Activated naive CD4-positive, alpha-beta T cell (primary cell): ENCODE data around the gene CAPRIN1.
"Not testable (repeated sequence)": the region's sequence is repeated elsewhere in the genome, so short reads cannot be mapped to it uniquely, and the experiment has no call there.

Experiments used
- DNase-seq, 4 experiments: peaks; one replicate each; lab custom pipeline; 2025; lab: John Stamatoyannopoulos, UW

Gene CAPRIN1

DNA sequence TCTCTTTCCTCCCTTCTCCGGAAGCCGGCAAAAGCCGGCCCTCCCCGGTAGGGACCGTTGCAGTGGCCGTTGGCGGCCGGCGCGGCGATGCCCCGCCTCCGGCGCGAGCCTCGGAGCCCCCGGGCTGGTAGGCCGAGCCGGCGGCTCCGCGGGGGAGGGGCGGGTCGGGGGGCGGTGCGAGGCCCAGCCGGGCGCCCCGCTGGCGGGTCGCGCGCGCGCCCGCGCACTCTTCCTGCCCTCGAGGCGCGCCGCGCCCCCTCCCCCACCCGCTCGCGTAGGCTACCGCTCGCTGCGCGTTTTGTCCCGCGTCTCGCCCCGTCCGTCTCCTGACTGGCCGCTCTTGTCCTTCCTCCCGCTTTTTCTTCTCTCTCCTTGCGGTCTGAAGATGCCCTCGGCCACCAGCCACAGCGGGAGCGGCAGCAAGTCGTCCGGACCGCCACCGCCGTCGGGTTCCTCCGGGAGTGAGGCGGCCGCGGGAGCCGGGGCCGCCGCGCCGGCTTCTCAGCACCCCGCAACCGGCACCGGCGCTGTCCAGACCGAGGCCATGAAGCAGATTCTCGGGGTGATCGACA lies 591 bp downstream of the CAPRIN1 start:
- DNase-seq, result peak; percentile 66 to 91 (median 85)

DNA sequence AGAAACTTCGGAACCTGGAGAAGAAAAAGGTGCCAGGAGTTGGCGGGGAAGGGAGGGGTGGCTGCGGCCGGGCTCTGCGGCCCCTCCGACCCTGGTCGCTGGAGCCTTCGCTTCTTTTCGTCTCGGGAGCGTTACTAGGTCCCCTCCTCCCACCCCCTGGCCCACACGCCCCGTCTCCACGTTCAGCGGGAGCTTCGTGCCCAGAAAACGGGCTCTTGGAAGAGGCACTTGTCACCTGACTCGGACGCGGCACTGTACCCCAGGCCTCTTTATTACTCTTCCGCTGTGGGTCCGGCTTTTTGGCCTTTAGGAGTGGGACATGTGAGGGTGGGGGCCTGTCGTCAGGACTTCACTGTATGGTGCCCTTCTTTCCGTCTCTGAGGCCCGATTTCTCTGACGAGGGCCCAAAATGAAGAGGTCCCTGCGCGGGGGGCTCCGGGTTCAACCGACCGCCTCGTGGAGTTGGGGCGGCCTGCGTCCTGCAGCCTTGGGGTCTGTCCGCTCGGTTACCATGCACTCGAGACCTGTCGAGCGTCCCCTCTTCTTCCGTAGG lies 1.2 kb downstream of the CAPRIN1 start:
- peak in 2 of 4 experiments; percentile 26 to 27 for DNase-seq

DNA sequence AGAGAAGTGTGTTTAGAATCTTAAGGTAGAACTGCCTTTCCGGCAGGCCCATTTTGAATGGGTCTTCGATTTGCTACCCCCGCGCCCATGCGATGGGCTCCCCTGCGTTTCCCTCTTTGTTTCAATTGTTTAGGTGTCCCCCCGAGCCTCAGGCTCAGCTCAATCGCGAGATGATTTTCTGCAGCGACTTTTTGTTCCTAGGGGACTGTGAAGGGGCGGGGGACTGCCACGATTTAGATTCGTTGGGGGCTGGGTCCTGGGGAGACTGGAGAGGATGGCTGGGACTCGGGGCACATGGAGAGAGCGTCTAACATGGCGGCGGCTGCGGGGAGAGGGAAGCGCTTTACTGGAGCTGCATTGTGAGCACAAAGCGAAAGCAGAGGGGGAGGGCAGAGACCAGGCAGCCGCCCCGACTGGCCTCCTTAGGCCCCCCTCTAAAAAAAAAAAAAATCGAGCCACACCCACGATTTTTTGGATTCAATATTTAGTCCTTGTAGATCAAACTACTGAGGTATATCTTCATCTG lies 1.7 kb downstream of the CAPRIN1 start:
- DNase-seq, result peak; percentile 36 to 53 (median 48)

DNA sequence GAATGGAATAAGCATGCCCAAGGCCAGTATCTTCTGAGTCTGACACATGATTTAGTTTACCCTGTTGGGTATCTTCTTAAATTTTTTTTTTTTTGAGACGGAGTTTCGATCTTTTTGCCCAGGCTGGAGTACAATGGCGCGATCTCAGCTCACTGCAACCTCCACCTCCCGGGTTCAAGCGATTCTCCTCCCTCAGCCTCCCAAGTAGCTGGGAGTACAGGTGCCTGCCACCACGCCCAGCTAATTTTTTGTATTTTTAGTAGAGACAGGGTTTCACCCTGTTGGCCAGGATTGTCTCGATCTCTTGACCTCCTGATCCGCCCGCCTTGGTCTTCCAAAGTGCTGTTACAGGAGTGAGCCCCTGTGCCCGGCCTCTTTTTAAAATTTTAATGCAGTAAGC lies 2.8 kb downstream of the CAPRIN1 start:
- not testable (repeated sequence) for DNase-seq

GRCh38 chr11:34055218-34056000 lies 3.9 kb downstream of the CAPRIN1 start:
- no peak for DNase-seq

DNA sequence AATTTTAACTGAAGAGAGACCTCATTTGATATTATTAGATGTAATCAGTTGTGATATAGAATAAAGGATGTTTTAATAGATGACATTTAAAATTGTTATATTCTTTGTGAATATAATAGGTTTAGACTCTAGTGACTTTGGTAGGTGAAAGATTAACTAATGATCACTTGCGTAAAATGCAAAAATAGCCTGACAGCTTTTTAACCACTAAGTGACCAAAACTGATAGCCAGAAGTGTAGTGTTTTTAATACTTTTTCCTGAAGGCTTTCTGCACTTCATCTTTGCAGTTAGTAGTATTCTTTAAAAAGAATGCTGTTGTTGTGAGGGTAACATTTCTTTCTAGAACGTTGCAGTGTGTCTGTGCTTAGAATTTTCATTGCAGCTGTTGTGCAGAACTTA lies 5.1 kb downstream of the CAPRIN1 start:
- no peak for DNase-seq

DNA sequence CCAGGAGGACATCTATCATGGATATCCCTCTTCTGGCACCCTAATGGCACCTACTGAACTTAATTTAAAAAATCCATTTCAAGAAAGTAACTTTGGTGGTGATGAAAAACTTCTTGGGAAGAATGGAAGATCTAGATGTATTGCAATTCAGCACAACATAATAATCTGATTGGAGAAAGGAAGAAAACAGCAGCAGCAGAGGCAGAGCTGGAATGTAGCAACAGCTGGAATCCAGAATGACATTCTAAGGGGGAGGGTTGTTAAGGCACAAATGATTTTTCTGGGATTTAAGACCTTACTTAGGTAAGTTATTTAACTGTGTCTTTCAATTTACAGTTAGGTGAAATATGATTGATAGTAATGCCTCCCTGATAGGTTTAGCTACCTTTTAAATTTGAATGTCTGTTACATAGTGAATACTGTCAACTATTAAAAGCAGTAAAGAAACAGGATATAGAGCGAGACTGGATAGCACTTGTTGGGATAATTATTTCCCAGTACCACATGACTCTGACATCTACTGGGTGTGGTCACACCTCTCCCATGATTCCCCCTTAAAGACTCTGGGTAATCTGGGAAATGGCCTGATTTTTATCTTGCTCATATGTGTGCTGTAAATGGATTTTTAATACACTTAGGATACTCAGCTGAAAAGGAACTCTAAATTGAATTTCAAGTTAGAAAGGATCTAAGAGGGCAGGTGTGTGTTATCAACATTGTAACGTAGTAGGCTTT lies 11.7 kb downstream of the CAPRIN1 start:
- DNase-seq, result no peak

DNA sequence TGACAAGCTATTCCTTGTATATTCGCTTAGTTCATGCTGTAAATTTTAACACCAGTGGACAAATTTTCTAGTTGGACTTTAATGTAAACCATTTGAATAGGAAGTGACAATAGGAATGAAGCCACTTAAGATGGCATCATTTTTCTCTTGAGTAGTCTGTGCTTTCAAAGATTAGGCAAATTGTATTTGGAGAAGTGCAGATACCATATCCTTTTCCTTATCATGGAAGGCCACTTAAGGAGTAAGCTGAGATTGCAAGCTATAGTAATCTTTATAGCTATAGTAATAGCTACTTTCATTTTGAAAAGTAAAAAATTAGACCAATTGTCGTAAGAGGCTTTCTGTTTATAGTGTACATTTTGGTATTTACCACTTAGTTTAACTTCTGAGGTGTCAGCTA lies 12.8 kb downstream of the CAPRIN1 start:
- no peak for DNase-seq

DNA sequence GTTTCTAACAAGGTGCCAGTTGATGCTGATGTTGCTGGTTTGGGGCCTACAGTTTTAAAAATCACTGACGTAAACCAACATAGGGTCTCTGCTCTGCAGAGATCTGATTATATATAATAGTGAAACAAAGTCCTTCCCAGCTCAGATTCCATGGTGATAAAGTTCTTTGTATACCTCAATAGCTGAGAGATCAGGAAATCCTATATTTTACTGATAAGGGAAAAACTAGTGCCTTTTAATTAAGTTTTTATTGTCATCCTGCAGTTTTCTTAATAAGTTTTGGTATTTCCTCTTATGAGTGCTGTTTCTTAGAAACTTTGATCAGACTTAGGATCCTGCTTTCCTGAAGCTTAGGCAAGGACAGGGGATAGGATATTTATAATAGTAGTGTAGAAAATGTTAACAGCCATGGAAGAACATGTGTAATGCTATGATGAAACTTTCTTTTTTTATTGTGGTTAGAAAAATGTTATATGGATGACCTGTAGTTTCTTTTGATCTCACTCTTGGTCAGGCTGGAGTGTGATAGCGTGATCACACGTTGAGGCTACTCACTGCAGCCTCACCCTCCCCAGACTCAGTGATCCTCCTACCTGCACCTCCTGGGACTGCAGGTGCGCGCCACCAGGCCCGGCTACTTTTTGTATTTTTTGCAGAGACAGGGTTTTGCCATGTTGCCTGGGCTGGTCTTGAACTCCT lies 14.1 kb downstream of the CAPRIN1 start:
- no peak for DNase-seq

- not testable (repeated sequence) for DNase-seq
Observed at GRCh38 chr11:34066766-34067165, 15.2 kb downstream of the CAPRIN1 start.

DNA sequence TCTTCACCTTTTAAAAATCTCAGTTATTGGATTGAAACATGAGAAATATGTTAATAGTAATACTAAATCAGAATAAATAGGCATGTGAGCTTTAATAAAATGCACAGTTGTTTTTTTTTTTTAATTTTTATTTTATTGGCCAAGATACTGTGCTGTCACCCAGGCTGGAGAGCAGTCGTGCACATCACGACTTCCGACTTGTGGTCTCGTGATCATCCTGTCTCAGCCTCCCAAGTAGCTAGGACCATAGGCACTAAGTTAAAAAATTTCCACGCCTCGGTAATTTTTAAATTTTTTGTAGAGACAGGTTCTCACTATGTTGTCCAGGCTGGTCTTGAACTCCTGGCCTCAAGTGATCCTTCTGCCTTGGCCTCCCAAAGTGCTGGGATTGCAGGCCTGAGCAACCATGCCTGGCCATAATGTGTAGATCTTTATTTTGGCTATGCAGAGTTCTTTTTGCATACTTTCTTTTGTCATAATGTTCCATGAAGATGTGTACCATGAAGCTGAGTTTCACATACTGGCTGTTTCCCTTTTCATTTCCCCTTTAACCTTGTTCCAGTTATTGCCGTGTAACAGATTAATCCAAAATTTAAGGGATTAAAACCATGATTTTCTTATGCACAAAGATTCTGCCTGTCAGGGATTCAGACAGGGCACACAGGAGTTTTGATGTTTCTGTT lies 16.0 kb downstream of the CAPRIN1 start:
- DNase-seq, result no peak

GRCh38 chr11:34068111-34068510 lies 16.6 kb downstream of the CAPRIN1 start:
- DNase-seq, result no peak

GRCh38 chr11:34071306-34071705 lies 19.8 kb downstream of the CAPRIN1 start:
- not testable (repeated sequence) for DNase-seq

DNA sequence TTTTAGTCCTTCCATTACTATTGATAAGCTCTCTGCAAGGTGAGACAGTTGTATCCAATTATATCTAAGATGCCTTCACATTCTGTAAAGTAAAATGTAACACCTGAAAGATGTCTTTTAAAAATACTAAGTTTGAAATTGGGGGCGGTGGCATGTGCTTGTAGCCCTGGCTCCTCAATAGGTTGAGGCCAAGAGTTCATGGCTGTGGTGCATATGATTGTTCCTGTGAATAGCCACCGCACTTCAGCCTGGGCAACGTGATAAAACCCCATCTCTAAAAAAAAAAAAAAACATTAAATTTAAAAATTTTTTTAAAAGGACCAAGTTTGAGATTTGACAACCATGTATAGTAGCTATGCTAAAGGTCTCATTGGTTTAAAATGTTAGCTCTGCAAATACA lies 20.5 kb downstream of the CAPRIN1 start:
- no peak for DNase-seq

GRCh38 chr11:34072832-34073231 lies 21.3 kb downstream of the CAPRIN1 start:
- DNase-seq, result no peak

DNA sequence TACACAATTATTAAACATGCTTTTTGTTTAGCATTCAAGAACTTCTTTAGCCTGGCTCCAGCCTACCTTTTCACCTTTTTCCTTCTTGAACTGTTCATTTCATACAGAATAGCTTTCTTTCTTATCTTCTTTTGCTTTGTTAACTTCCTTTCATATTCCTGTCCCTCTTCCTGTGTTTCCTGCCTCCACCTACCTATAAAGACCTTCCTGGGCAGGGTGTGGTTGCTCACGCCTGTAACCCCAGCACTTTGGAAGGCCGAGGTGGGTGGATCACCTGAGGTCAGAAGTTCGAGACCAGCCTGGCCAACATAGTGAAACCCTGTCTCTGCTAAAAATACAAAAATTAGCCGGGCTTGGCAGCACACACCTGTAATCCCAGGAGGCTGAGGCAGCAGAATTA lies 22.9 kb downstream of the CAPRIN1 start:
- DNase-seq, result no peak

DNA sequence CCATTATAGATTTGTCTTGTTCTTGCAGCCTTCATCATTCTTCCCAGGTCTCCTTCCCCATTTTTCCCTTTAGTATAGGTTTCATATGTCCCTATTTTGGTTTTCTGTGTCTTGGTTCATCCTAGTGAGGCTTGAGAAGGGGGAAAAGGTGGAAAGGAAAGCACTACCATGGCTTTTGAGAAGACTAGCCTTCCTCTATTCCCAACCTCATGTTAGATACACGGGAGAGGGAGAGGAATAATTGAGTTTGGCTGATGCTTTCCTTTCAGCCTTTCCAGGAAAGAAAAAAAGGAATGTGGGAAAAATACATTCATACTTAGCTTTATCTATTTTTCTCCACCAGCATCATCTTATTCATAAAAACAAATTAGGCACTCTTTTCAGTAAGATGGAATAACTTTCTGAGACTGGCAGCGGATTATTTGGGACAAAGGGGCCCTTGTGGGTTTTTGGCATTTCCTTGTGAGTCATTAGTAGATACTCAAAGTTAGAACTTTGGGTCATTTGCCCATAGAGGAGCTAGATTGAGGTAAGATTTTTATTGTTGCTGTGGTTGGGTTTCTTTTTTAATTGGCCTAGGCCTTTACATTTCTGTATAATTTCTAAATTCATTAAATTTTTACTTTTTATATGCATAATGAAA lies 23.8 kb downstream of the CAPRIN1 start:
- no peak for DNase-seq

- DNase-seq, result no peak
Observed at GRCh38 chr11:34080609-34081008, 29.1 kb downstream of the CAPRIN1 start.

DNA sequence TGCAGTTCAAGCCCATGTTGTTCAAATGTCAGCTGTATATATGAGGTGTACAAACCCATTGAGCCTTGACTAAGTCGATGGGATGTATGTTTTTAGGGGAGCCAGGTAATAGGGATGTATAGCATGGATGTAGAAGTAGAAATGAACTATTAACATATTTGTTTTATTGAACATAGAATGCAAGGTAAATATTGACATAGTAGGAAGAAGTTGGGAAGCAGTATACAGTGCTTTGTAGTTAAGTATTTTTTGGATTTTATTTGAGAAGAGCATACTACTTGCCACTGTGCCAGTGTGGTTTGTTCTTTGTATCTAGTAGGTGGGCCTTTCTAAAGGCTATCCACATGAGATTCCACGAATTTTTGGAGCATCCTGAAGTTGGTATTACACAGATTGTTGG lies 33.1 kb downstream of the CAPRIN1 start:
- DNase-seq, result no peak

DNA sequence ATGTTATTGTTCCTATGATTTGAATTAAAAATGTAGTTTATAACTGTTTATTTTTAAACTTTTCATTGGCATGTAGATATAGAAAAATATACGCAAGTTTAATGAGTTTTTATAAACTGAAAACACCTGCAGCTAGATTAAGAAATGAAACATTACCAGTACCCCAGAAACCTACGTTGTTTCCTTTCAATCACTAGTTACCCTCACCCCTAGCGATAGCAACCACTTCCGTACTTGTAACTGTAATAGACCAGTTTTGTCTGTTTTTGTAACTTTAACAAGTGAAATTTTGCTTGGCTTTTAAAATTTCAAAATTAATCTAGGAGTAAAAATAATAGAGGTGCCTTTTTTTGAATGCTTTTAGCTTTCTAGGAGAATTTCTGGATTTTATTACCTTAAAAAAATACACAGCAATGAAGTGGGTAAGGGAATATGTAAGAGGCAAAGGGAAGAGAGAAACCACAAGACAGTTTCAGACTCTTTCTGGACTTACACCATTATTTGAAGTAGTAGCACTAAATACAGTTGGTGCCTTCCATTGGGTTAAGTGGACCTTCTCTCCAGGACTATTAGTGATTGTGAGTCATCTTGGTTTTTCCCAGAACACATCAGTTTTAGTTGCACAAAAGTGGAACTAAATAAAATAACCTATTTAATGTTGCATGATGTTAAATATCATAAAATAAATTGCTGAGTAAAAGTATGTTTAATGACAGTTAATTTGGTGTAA lies 35.2 kb downstream of the CAPRIN1 start:
- DNase-seq, result no peak
